OCI-LY1 (cell line): Measurements from ENCODE around the gene ABCC4.

Source experiments
- H2AFZ ChIP-seq: fragments of 200-600 bp; sonication (generic), shearing (Covaris generic); 2 replicates; pipeline ENCODE4 v1.6.0; 2014; ENCODE audit warnings: antibody characterized with exemption, mild to moderate bottlenecking, low read length
- H3F3A ChIP-seq: fragments of 200-600 bp; sonication (generic), shearing (Covaris generic); 2 replicates; pipeline ENCODE4 v1.6.0; 2014; ENCODE audit warnings: mild to moderate bottlenecking, antibody characterized with exemption, low read length, moderate library complexity; ENCODE audit not compliant: insufficient read depth
- H3K27ac ChIP-seq: fragments of 200-600 bp; sonication (generic); 2 replicates; pipeline ENCODE4 v1.5.1; 2014; ENCODE audit warnings: low read length, mixed run types, mild to moderate bottlenecking, low read depth; ENCODE audit not compliant: poor library complexity, severe bottlenecking
- H3K27me3 ChIP-seq: fragments of 200-600 bp; sonication (generic); 2 replicates; pipeline ENCODE4 v1.6.0; 2014; ENCODE audit warnings: antibody characterized with exemption, mild to moderate bottlenecking, low read length, moderate library complexity; ENCODE audit not compliant: insufficient read depth
- H3K36me3 ChIP-seq: fragments of 200-600 bp; sonication (generic); 2 replicates; pipeline ENCODE4 v1.6.1; 2014; ENCODE audit warnings: mild to moderate bottlenecking, antibody characterized with exemption, low read length, moderate library complexity, mixed read lengths; ENCODE audit not compliant: insufficient read depth
- H3K4me1 ChIP-seq: fragments of 200-600 bp; sonication (generic); 2 replicates; pipeline ENCODE4 v1.5.1; 2014; ENCODE audit warnings: mild to moderate bottlenecking, low read length, moderate library complexity; ENCODE audit not compliant: insufficient read depth, severe bottlenecking
- H3K4me2 ChIP-seq: fragments of 200-600 bp; sonication (generic), shearing (Covaris generic); 2 replicates; pipeline ENCODE4 v1.6.1; 2014; ENCODE audit warnings: low read length
- H3K4me3 ChIP-seq: fragments of 200-600 bp; sonication (generic); 2 replicates; pipeline ENCODE4 v1.5.1; 2014; ENCODE audit warnings: low read length, low read depth, mild to moderate bottlenecking, mixed read lengths; ENCODE audit not compliant: poor library complexity, severe bottlenecking
- H3K79me2 ChIP-seq: fragments of 200-600 bp; shearing (Covaris generic); 2 replicates; pipeline ENCODE4 v1.6.1; 2016; ENCODE audit warnings: mixed run types, low read length, mixed read lengths; ENCODE audit not compliant: insufficient read depth
- H3K9ac ChIP-seq: fragments of 200-600 bp; sonication (generic), shearing (Covaris generic); 2 replicates; pipeline ENCODE4 v1.6.1; 2014; ENCODE audit warnings: mild to moderate bottlenecking, low read length, mixed read lengths
- H3K9me2 ChIP-seq: fragments of 200-600 bp; sonication (generic), shearing (Covaris generic); 2 replicates; pipeline ENCODE4 v1.6.1; 2014; ENCODE audit warnings: low read depth, mild to moderate bottlenecking, low read length, mixed read lengths
- H3K9me3 ChIP-seq: fragments of 200-600 bp; shearing (Covaris generic); 2 replicates; pipeline ENCODE4 v1.6.1; 2014; ENCODE audit warnings: low read length, mixed read lengths
- H4K20me1 ChIP-seq: fragments of 200-600 bp; sonication (generic), shearing (Covaris generic); 2 replicates; pipeline ENCODE4 v1.6.0; 2016; ENCODE audit warnings: mild to moderate bottlenecking, low read length; ENCODE audit not compliant: insufficient read depth
- CTCF ChIP-seq: fragments of 200-600 bp; sonication (generic), shearing (Covaris generic); IDR thresholded peaks from 2 replicates; pipeline ENCODE4 v1.5.1; 2017; ENCODE audit warnings: mild to moderate bottlenecking, antibody characterized with exemption, low read length, moderate library complexity, mixed read lengths
- EZH2 ChIP-seq: fragments of 200-600 bp; sonication (generic), shearing (Covaris generic); IDR thresholded peaks from 2 replicates; pipeline ENCODE4 v1.8.0; 2017; ENCODE audit warnings: borderline replicate concordance, mixed run types, mild to moderate bottlenecking, antibody characterized with exemption, low read length, moderate library complexity, mixed read lengths

ABCC4 gene

GRCh38 chr13:95035311-95036109 is 265.7 kb downstream of the ABCC4 start:
- Histone ChIP-seq H3K9me3 (no peaks in the 10 kb centered on the region), H3K27me3 (no peaks in the 10 kb centered on the region), H2AFZ (no peak overlapping the region), H3K36me3 (peaks cover 8% of the 10 kb centered on the region; the same call in 1 of the 2 replicates), H3K27ac (no peak overlapping the region), H3K9me2 (no peaks in the 10 kb centered on the region), H4K20me1 (no peaks in the 10 kb centered on the region), H3K4me3 (no peak overlapping the region), H3F3A (no peaks in the 10 kb centered on the region), H3K9ac (no peak overlapping the region), H3K4me1 (no peaks in the 10 kb centered on the region), H3K79me2 (no peaks in the 10 kb centered on the region), H3K4me2 (no peak overlapping the region)
- TF ChIP-seq CTCF = no peak
- no peak for TF ChIP-seq EZH2

- Histone ChIP-seq H3K9ac (no peak overlapping the region), H3K27me3 (no peaks in the 10 kb centered on the region), H3K27ac (no peak overlapping the region), H3K4me3 (no peak overlapping the region), H3F3A (no peaks in the 10 kb centered on the region), H3K36me3 (peaks cover 6% of the 10 kb centered on the region; the same call in 1 of the 2 replicates), H2AFZ (no peak overlapping the region), H3K9me2 (no peaks in the 10 kb centered on the region), H4K20me1 (no peaks in the 10 kb centered on the region), H3K4me1 (no peaks in the 10 kb centered on the region), H3K4me2 (no peak overlapping the region), H3K9me3 (no peaks in the 10 kb centered on the region), H3K79me2 (no peaks in the 10 kb centered on the region)
- no peak for TF ChIP-seq CTCF
- no peak for TF ChIP-seq EZH2
These were observed 267.4 kb downstream of the ABCC4 start for GRCh38 chr13:95033890-95034289.

GRCh38 chr13:95032121-95032520 is 269.1 kb downstream of the ABCC4 start:
- no peaks in the 10 kb centered on the region for H3K9me2 ChIP-seq
- no peaks in the 10 kb centered on the region for H4K20me1 ChIP-seq
- H3K9ac ChIP-seq = no peak overlapping the region
- no peak overlapping the region for H2AFZ ChIP-seq
- H3K79me2 ChIP-seq = no peaks in the 10 kb centered on the region
- no peaks in the 10 kb centered on the region for H3K4me1 ChIP-seq
- no peaks in the 10 kb centered on the region for H3F3A ChIP-seq
- TF ChIP-seq EZH2 = no peak
- TF ChIP-seq CTCF = no peak
- no peak overlapping the region for H3K27ac ChIP-seq
- no peaks in the 10 kb centered on the region for H3K9me3 ChIP-seq
- H3K4me3 ChIP-seq = no peak overlapping the region
- H3K4me2 ChIP-seq = no peak overlapping the region
- no peaks in the 10 kb centered on the region for H3K27me3 ChIP-seq
- H3K36me3 ChIP-seq = no peaks in the 10 kb centered on the region; the same call in 1 of the 2 replicates
